Uterus (tissue), 4 donors: ENCODE results near the gene MSI2. TPM values are rescaled to one million over a fixed set of nuclear protein-coding genes. Genes with fewer than 3 reads are reported as not detected.

Experiments used
- DNase-seq, 2 donors: peaks; one replicate each; pipeline ENCODE4 v3.0.0-alpha.2; 2019 to 2020
- H3K27ac ChIP-seq, 2 donors: fragments of 200-600 bp; sonication (generic); 1 replicate in 1 of 2; 2 replicates in 1 of 2; pipeline ENCODE4 v1.5.1; 2016 to 2018
- H3K27me3 ChIP-seq, 2 donors: fragments of 200-600 bp; sonication (generic); one replicate each; pipeline ENCODE4 v1.5.1; 2018 to 2019; ENCODE audit warnings: control low read depth in 1 of 2
- H3K36me3 ChIP-seq, 2 donors: fragments of 200-600 bp; sonication (generic); one replicate each; pipeline ENCODE4 v1.5.1; 2019; ENCODE audit warnings: control low read depth in 1 of 2
- H3K4me1 ChIP-seq, 2 donors: fragments of 200-600 bp; sonication (generic); one replicate each; pipeline ENCODE4 v1.5.1; 2018 to 2019; ENCODE audit warnings: control low read depth in 1 of 2
- H3K4me3 ChIP-seq, 2 donors: fragments of 200-600 bp; sonication (generic); 1 replicate in 1 of 2; 2 replicates in 1 of 2; pipeline ENCODE4 v1.5.1; 2018 to 2019; ENCODE audit warnings: mild to moderate bottlenecking in 1 of 2
- H3K9me3 ChIP-seq, 2 donors: fragments of 200-600 bp; sonication (generic); one replicate each; pipeline ENCODE4 v1.5.1; 2019; ENCODE audit warnings: control low read depth in 1 of 2
- CTCF ChIP-seq, 4 experiments: fragments of 200-600 bp in 2 of 4; fragments of 450-650 bp in 2 of 4; sonication (generic) in 2 of 4; IDR thresholded peaks; one replicate each; pipeline ENCODE4 v1.5.1; 2016 to 2019; ENCODE audit warnings: antibody characterized with exemption in 4 of 4, mild to moderate bottlenecking in 2 of 4, moderate library complexity in 1 of 4
- POLR2A ChIP-seq, 2 donors: fragments of 450-650 bp; IDR thresholded peaks; one replicate each; pipeline ENCODE4 v1.6.1; 2016; ENCODE audit warnings: antibody characterized with exemption in 2 of 2, mild to moderate bottlenecking in 1 of 2, moderate library complexity in 1 of 2
- intact Hi-C: fragments of 100-400 bp; cut with DNase I; formaldehyde crosslinking; loops from one replicate; pipeline ENCODE4 v1.15.1; 2023; ENCODE audit warnings: low total_unique reads
- total RNA-seq, 4 donors: library from RNA; depleted of rRNA in 3 of 4; stranded (reverse); fragments of >200 nt in 3 of 4; gene quantifications; one replicate each; pipeline versions ENCODE4 v1.1.0 to v1.2.4, GENCODE V29; 2014 to 2023
- donor health status: DM: yes; HTN: yes; CAD: no.

MSI2 gene
- total RNA-seq, 4 donors from 2014 or later = 13.2 to 60.8 (median 44.5) TPM

GRCh38 chr17:57388131-57388725 is 131.9 kb downstream of the MSI2 start:
- TF ChIP-seq POLR2A (IDR thresholded peaks at IDR 0.05) (no peak), CTCF (IDR thresholded peaks at IDR 0.05) (no peak)
- intact Hi-C loops = no loop called here
- H3K36me3 ChIP-seq = no peaks in the 10 kb centered on the region
- H3K27ac ChIP-seq = no peak overlapping the region
- H3K4me1 ChIP-seq = no peaks in the 10 kb centered on the region
- no peak overlapping the region for H3K4me3 ChIP-seq
- H3K9me3 ChIP-seq = peaks cover 0 to 9% of the 10 kb centered on the region in 2 donors
- no peaks in the 10 kb centered on the region for H3K27me3 ChIP-seq
- no peak for DNase-seq

- DNase-seq = no peak
- Histone ChIP-seq H3K4me3 (no peak overlapping the region), H3K4me1 (no peaks in the 10 kb centered on the region), H3K27me3 (no peaks in the 10 kb centered on the region), H3K27ac (no peak overlapping the region), H3K36me3 (no peaks in the 10 kb centered on the region), H3K9me3 (peaks cover 0 to 13% of the 10 kb centered on the region in 2 donors)
- no peak for TF ChIP-seq POLR2A (IDR thresholded peaks at IDR 0.05)
- no peak for TF ChIP-seq CTCF (IDR thresholded peaks at IDR 0.05)
- intact Hi-C loops = no loop called here
Observed at GRCh38 chr17:57389473-57389872, 133.2 kb downstream of the MSI2 start.

GRCh38 chr17:57391076-57391825 is 134.9 kb downstream of the MSI2 start:
- no peaks in the 10 kb centered on the region for H3K36me3 ChIP-seq
- intact Hi-C loops = no loop called here
- H3K4me3 ChIP-seq = no peak overlapping the region
- H3K4me1 ChIP-seq = no peaks in the 10 kb centered on the region
- no peak overlapping the region for H3K27ac ChIP-seq
- H3K27me3 ChIP-seq = no peaks in the 10 kb centered on the region
- TF ChIP-seq POLR2A (IDR thresholded peaks at IDR 0.05) = no peak
- no peak for TF ChIP-seq CTCF (IDR thresholded peaks at IDR 0.05)
- DNase-seq = no peak
- H3K9me3 ChIP-seq = peaks cover 0 to 13% of the 10 kb centered on the region in 2 donors

GRCh38 chr17:57391857-57392471 is 135.6 kb downstream of the MSI2 start:
- Histone ChIP-seq H3K27ac (no peak overlapping the region), H3K27me3 (no peaks in the 10 kb centered on the region), H3K4me3 (no peak overlapping the region), H3K9me3 (peaks cover 0 to 13% of the 10 kb centered on the region in 2 donors), H3K4me1 (no peaks in the 10 kb centered on the region), H3K36me3 (no peaks in the 10 kb centered on the region)
- TF ChIP-seq POLR2A (IDR thresholded peaks at IDR 0.05) = no peak
- no peak for TF ChIP-seq CTCF (IDR thresholded peaks at IDR 0.05)
- intact Hi-C loops = no loop called here
- DNase-seq = no peak

GRCh38 chr17:57393368-57393767 is 137.0 kb downstream of the MSI2 start:
- Histone ChIP-seq H3K4me3 (no peak overlapping the region), H3K27me3 (no peaks in the 10 kb centered on the region), H3K9me3 (peaks cover 0 to 7% of the 10 kb centered on the region in 2 donors), H3K4me1 (no peaks in the 10 kb centered on the region), H3K27ac (no peak overlapping the region), H3K36me3 (no peaks in the 10 kb centered on the region)
- TF ChIP-seq POLR2A (IDR thresholded peaks at IDR 0.05) (no peak), CTCF (IDR thresholded peaks at IDR 0.05) (no peak)
- intact Hi-C loops = no loop called here
- no peak for DNase-seq
